GM19328 (cell line): ENCODE measurements around the gene RAP2C.
"Not testable (repeated sequence)": the region's sequence is repeated elsewhere in the genome, so short reads cannot be mapped to it uniquely, and the experiment has no call there.

Experiments
- ATAC-seq: cut with Tn5 transposase; IDR thresholded peaks from one replicate; pipeline ENCODE4 v1.9.1; 2021; ENCODE audit warnings: mild to moderate bottlenecking, moderate library complexity; ENCODE audit not compliant: unreplicated experiment

The RAP2C gene

DNA sequence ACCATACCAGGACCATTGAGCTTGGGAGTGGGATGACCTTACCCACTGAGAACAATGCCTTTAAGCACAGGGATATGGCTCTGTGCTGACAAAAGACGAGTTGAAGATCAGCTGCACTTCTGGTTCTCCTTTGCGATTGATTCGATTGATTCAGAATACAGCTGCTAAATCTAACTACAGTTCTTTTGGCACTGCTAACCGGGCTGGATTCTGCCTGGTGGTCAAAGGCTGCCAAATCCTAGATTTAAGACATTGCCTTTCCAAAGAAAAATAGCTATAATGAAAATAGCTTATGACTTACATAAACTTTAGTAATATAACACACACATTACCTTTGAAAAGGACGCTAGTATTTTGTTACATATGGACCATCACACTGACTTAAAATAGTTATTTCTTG, 18.3 kb downstream of the RAP2C start:
- ATAC-seq = no peak

DNA sequence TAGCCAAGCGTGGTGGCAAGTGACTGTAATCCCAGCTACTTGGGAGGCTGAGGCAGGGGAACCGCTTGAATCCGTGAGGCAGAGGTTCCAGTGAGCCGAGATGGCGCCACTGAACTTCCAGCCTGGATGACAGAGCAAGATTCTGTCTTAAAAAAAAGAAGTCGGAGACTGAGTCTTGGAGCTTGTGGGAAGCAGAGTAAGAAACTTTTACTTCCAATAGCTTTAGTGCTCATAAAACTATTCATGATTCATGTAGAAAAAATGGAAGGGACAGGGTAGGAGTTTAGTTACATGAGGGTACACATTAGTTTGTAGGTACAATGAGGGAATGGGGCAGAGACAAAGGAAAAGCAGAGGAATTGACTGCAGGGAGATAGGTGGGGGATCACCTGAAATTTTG, 19.3 kb downstream of the RAP2C start:
- ATAC-seq = no peak

DNA sequence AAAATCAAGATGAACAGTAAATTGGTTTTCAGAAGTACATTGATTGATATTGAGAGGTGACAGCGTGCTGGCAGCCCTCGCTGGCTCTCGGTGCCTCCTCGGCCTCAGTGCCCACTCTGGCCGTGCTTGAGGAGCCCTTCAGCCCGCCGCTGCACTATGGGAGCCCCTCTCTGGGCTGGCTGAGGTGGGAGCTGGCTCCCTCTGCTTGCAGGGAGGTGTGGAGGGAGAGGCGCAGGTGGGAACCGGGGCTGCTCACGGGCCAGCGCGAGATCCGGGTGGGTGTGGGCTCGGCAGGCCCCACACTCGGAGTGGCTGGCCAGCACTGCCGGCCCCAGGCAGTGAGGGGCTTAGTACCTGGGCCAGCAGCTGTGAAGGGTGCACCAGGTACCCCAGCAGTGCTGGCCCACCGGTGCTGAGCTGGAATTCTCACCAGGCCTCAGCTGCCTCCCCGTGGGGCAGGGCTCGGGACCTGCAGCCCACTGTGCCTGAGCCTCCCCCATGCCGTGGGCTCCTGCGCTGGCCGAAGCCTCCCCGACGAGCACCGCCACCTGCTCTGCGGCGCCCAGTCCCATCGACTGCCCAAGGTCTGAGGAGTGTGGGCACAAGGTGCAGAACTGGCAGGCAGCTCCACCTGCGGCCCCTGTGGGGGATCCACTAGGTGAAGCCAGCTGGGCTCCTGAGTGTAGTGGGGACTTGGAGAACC, 25.2 kb downstream of the RAP2C start:
- ATAC-seq = no peak

DNA sequence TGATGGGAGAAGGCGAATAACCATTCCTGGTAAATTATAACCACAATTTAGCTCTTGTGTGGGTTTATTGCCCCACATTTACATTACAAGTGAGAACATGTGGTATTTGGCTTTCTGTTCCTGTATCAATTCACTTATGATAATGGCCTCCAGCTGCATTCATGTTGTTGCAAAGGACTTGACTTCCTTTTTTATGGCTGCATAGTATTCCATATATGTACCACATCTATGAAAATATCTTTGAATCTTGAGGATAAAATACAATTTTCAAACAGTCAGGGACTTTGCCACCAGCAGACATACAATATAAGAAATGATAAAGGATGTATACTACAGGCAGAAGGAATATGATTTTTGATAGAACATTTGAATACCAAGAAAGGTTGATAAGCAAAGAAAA, 27.3 kb downstream of the RAP2C start:
- no peak for ATAC-seq

DNA sequence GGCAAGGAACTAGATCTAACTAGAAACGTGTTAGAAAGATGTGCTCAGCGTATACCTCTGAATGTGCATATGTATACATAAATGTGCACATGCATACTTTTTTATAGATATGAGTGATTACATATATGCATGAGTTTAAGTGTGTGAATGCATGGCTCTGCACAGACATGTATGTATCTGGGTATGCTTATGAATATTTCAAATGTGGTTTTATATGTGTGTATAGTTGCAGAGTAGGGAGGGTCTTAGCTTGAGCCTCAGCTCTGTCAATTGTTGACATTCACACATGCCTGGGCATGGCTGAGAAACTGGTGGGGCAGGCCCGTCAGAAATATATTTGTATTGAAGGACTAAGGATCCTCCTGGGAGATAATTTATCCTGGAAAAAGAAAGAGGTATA, 31.1 kb downstream of the RAP2C start:
- ATAC-seq = no peak

DNA sequence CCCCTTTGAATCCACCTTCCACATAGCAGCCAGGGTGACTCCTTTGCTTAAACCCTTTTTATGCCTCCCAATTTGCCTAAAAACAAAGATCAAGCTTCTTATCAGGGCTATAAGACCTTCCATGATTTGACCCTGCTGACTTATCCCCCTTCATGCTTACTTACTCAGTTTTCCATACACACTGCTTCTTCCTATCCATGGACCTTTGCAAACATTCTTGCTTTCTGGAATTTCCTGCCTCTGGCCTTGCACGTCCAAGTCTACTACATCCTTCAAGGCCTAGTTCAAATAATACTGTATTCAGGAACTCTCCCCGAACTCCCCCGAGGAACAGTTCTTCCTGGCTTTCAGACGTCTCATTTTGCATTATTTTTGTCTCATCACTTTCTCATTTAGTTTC, 31.8 kb downstream of the RAP2C start:
- ATAC-seq = no peak

DNA sequence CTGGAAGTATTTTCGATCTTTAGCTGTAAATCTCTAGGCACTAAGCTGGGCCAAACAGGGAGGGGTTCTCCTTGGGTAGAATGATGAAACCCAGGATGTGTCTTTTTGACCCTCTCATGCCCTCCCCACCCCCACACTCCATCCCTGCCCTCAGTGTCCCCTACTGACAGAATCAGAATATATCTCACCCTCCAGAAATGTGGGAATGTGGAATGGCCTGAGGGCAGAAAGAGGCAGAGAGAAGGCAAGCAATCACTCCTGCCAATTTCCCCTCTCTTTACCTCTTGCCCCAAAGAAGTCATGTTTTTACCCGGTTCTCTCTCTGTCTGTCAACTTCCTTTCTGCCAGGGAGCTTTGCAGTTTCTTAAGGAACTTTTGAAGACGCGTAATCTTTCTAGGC, 34.4 kb downstream of the RAP2C start:
- ATAC-seq = no peak

DNA sequence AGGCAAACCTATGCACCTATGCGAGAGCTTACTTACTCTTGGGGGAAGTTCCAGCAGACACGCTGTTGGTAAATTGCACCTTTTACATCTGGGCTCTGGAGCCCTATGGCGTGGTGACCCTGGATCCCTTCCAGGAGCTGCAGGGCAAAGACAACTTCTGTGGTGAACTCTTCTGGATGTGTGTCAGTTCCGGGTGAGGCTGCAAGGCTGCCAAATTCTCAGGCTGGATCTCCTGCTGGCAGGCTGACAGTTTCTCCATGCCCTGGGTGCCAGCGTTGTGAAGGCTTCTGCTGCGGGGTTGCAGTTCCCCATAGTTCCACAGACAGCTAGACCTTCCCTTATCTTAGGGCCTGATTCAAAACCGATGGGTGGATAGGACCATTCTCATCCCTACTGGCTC, 37.9 kb downstream of the RAP2C start:
- ATAC-seq = no peak

DNA sequence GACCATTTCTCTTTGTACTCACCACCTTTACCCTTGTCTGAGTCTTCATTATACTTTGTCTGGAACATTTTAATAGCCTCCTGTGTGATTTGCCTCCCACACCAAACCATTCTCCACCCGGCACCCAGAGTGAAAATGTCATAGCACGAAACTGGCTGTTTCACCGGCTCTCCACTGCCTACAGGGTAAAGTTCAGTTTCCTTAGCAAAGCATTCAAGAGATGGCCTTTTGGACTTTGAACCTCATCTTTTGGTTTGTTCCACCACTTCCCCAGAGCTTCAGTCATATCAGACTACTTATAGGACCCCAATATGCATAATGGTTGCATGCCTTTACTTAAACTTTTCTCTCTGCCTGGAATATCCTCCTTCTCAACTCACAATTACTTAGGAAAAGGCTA, 38.3 kb downstream of the RAP2C start:
- ATAC-seq = no peak

DNA sequence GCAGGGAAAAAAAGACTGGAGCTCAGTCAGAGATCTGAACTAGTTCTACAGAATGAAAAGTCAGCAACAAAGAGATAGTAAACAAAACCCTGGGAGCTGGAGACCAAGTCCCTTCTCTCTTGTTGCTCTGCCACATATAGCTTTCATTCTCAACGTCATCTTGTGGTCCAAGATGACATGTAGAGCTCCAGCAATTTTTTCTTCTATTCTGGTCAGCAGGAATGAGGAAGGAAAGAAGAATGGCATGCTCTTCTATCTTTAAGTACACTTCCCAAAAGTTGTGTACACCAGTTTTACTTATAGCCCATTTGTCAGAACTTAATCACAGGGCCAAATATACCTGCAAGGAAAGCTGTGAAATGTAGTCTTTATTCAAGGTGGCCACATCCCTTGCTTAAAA, 45.6 kb downstream of the RAP2C start:
- ATAC-seq = no peak

DNA sequence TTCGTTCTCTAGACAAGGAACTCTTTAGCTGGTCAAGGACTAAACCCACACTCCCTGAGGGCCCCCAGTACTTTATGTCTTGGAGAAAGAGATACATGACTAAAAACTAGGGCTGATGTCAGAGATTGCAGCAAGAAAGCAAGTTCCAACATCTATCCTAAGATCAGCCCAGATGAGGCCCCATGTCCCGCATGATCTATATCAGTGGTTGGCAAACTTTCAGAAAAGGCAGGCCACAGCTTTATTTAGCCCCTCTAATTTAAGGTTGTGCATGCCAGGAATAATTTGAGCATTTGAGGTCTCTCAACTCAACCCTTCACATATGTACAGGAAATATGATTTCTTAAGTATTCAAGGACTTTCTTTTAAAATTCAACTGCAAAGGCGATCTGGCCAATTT, 47.4 kb downstream of the RAP2C start:
- ATAC-seq = no peak

DNA sequence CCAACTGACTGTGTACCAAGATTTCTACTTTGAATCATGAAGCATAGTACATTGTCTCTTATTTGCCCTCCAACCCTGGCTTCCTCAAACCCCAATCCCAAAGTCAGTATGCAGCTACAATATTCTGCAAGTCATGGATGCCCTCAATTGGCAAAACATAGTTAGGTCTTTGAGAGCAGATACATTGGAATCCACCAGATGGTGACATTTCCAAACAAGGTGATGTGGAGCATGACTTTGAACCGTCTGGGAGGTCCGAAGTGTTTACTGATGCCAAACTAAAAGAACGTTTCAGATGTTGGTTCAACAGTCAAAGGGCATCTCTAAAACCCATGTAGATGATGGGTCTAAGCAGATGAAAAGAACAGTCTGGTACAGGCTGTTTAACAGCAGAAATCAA, 47.8 kb downstream of the RAP2C start:
- no peak for ATAC-seq

DNA sequence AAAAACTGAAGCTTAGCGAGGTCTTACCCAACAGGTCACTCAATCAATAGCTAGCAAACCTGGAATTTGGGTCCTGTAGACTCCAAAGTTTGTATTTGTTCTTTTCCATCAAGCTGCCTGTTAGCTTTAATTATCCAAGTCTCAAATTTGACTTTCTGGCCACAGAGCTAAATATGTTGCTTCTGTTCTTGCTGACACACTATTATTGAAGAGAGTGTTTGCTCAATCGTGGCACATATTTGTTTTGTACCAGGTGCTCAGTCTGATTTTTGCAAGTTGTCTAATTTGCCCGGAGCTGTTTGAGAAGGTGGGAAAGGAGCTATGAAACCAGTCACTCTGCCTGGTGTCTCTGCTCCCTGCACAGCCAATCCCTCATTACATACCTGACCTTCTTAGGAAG, 49.7 kb downstream of the RAP2C start:
- no peak for ATAC-seq

DNA sequence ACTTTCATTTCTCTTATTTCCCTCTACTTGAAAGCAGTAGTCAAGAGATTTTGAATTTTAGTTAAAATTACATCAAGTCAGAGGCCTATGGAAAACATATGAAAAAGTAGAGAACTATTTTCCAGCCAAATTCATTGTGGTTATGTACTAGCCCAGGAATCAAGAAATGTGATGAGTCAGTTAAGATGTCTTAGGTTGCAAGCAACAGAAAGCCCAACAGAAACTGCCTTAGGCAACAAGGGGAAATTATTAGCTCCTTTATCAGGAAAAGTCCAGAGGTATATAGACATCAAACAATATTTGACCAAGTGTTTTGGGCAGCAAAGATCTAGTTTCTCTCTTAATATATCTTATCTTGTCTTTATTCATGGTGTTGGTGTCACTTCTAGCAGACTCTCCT, 53.6 kb downstream of the RAP2C start:
- no peak for ATAC-seq

DNA sequence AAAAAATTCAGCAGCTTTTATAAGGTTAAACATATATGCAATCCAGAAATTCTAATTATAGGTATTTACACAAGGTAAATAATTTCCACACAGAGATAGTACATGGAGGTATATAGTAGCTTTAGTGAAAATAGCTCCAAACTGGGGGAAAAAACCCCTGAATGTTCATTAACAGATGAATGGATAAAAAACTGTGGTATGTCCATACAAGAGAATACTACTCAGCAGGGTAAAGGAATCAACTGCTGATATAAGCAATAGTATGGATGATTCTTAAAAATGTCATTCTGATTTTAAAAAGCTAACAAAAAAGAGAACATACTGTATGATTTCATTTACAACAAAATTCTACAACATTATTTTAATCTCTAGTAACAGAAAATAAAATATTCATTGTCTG, 54.2 kb downstream of the RAP2C start:
- no peak for ATAC-seq

DNA sequence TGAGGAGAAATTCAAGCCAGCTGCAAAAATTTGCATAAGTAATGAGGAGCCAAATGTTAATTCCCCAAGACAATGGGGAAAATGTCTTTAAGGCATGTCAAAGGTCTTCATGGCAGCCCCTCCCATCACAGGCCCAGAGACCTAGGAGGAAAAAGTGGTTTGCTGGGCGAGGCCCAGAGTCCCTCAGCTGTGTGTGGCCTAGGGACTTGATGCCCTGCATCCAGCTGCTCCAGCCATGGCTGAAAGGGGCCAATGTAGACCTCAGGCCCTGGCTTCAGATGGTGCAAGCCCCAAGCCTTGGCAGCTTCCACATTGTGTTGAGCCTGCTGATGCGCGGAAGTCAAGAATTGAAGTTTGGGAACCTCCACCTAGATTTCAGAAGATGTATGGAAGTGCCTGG, 56.2 kb downstream of the RAP2C start:
- not testable (repeated sequence) for ATAC-seq

DNA sequence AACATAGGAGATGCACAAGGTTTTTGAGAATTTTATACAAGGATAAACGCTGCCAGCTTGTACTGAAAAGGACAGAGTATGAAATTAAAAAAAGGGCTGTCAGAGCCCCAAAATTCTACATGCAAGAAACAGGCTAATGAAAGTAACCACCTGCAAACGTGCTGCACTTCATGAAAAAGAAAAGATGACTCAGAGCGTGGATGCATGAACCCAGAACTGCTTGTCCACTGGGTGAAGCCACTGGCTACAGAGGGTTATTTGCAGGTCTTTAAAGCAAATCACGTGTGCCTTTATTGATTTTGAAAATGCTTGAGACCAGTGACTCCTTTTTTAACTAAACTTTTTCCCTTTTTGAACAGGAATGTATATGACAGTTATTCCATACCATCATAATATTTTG, 66.1 kb downstream of the RAP2C start:
- ATAC-seq = no peak
